A549 (cell line): Measurements from ENCODE around the gene WNT2B.

Experiments used
- SREBF2 ChIP-seq: fragments of 450-650 bp; IDR thresholded peaks from 2 replicates; pipeline ENCODE4 v1.6.1; 2014; ENCODE audit warnings: mild to moderate bottlenecking, moderate library complexity
- TF ChIP-seq, protein P1 (sequence below): fragments of >200 bp; sonication (Bioruptor Twin); formaldehyde crosslinking; IDR thresholded peaks from 3 replicates; pipeline ENCODE4 v1.5.1; 2016

DNA sequence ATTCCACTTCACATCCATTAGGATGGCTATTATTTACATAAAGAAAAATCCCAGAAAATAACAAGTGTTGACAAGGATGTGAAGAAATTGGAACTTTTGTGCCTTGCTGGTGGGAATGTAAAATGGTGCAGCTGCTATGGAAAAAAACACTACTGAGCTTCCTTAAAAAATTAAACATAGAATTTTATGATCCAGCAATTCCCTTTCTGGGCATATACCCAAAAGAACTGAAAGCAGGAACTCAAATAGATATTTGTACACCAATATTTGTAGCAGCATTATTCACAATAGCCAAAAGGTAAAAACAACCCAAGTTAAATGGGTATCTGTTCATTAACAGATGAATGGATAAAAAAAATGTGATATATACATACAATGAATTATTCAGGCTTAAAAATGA is 45.6 kb downstream of the WNT2B start:
- TF ChIP-seq SREBF2 = no peak
- TF ChIP-seq, protein P1, sequence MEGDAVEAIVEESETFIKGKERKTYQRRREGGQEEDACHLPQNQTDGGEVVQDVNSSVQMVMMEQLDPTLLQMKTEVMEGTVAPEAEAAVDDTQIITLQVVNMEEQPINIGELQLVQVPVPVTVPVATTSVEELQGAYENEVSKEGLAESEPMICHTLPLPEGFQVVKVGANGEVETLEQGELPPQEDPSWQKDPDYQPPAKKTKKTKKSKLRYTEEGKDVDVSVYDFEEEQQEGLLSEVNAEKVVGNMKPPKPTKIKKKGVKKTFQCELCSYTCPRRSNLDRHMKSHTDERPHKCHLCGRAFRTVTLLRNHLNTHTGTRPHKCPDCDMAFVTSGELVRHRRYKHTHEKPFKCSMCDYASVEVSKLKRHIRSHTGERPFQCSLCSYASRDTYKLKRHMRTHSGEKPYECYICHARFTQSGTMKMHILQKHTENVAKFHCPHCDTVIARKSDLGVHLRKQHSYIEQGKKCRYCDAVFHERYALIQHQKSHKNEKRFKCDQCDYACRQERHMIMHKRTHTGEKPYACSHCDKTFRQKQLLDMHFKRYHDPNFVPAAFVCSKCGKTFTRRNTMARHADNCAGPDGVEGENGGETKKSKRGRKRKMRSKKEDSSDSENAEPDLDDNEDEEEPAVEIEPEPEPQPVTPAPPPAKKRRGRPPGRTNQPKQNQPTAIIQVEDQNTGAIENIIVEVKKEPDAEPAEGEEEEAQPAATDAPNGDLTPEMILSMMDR = no peak
